Osteocyte (in vitro differentiated cells): ENCODE measurements around the gene MTF2. TPM values are rescaled to one million over a fixed set of nuclear protein-coding genes. Genes with fewer than 3 reads are reported as not detected.

Experiments
- DNase-seq: peaks from one replicate; pipeline ENCODE4 v3.0.0; 2021; ENCODE audit warnings: mixed read lengths; ENCODE audit not compliant: unreplicated experiment; ENCODE audit errors: extremely low spot score
- H3K27ac Mint-ChIP-seq: one replicate; pipeline ENCODE4 v1.8.0; 2021; ENCODE audit warnings: mild to moderate bottlenecking, mixed read lengths; ENCODE audit not compliant: unreplicated experiment
- H3K27me3 Mint-ChIP-seq: one replicate; pipeline ENCODE4 v1.8.0; 2021; ENCODE audit warnings: mixed read lengths; ENCODE audit not compliant: unreplicated experiment
- H3K36me3 Mint-ChIP-seq: one replicate; pipeline ENCODE4 v1.8.0; 2021; ENCODE audit warnings: mixed read lengths; ENCODE audit not compliant: unreplicated experiment
- H3K4me1 Mint-ChIP-seq: one replicate; pipeline ENCODE4 v1.8.0; 2021; ENCODE audit warnings: mixed read lengths; ENCODE audit not compliant: unreplicated experiment
- H3K4me3 Mint-ChIP-seq: one replicate; pipeline ENCODE4 v1.8.0; 2021; ENCODE audit warnings: mild to moderate bottlenecking, moderate library complexity, mixed read lengths; ENCODE audit not compliant: unreplicated experiment
- H3K9me3 Mint-ChIP-seq: one replicate; pipeline ENCODE4 v1.8.0; 2021; ENCODE audit warnings: mixed read lengths; ENCODE audit not compliant: unreplicated experiment
- CTCF ChIP-seq: fragments of 200-600 bp; sonication (generic); IDR thresholded peaks from 2 replicates; pipeline ENCODE4 v1.5.0; 2021; ENCODE audit warnings: antibody characterized with exemption, mild to moderate bottlenecking, moderate library complexity
- total RNA-seq: library from RNA; stranded (reverse); gene quantifications from 2 replicates; pipeline ENCODE4 v1.2.1, GENCODE V29; 2021

The MTF2 gene
- total RNA-seq, 1 donor from 2014 or later = 24.9 TPM

DNA sequence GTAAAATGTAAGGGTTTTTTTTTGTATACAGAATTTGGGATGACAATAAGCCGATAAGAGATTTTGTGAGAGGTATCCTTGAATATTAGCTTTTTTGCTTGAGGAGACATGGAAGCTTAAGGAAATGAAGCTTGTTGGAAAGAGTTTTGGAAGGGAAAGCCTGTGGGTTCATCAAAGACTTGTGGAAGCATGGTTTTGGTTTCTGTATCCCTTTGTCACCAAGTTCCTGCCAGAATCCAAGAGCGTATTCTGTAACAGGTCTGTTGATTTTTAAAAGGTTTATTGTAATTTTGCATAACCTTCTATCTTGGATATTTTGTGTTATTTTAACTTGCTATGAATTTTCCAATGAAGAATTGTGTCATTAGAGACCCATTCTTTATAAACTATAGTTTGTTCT lies 63.1 kb downstream of the MTF2 start:
- DNase-seq = no peak
- TF ChIP-seq CTCF = no peak
- no peaks in the 10 kb centered on the region for H3K9me3 Mint-ChIP-seq
- H3K27me3 Mint-ChIP-seq = no peaks in the 10 kb centered on the region
- H3K36me3 Mint-ChIP-seq = peaks cover 15% of the 10 kb centered on the region
- H3K4me1 Mint-ChIP-seq = peaks cover 2% of the 10 kb centered on the region
- no peak overlapping the region for H3K4me3 Mint-ChIP-seq
- H3K27ac Mint-ChIP-seq = no peak overlapping the region

DNA sequence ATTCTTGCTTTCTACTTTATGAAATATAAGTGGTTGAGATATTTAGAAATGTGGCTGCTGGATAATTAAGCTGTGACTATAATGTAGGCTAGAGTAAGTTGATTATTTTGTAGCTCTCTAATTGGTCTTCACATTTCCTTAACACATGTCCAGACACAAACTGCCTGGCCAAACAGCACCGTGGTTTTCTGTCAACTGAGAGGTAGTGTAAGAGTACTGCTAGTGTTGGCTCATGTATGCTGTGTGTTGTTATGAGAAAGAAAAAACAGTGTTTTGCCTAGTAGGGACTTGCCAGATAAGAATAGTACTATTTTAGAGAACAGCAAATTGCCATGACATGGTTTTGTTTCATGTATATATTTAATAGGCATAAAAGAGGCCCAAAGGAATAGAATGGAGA lies 64.1 kb downstream of the MTF2 start:
- H3K36me3 Mint-ChIP-seq = peaks cover 16% of the 10 kb centered on the region
- no peak for DNase-seq
- no peak overlapping the region for H3K4me3 Mint-ChIP-seq
- no peak for TF ChIP-seq CTCF
- no peaks in the 10 kb centered on the region for H3K27me3 Mint-ChIP-seq
- H3K27ac Mint-ChIP-seq = no peak overlapping the region
- H3K9me3 Mint-ChIP-seq = no peaks in the 10 kb centered on the region
- H3K4me1 Mint-ChIP-seq = peaks cover 2% of the 10 kb centered on the region

GRCh38 chr1:93143769-93144168 lies 64.7 kb downstream of the MTF2 start:
- H3K27ac Mint-ChIP-seq = no peak overlapping the region
- DNase-seq = no peak

DNA sequence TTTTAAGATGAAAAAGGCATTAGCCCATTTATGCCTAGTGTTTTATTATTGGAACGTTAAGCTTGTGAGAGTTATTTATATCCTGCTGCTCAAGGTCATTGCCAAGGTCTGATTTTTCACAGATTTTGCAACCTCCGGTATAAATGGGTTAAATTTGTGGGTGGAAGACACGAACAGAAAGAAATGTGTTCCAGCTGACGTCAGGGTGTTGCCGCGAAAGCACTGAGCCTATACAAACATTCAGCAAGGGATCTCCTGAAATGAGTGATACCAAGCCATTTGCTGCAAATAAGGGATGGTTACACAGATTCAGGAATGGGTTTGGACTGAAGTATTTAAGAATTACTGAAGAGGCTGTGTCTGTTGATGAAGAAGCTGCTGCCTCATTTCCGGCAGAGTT lies 68.9 kb downstream of the MTF2 start:
- H3K4me3 Mint-ChIP-seq = no peak overlapping the region
- TF ChIP-seq CTCF = no peak
- H3K9me3 Mint-ChIP-seq = no peaks in the 10 kb centered on the region
- H3K4me1 Mint-ChIP-seq = no peaks in the 10 kb centered on the region
- H3K27ac Mint-ChIP-seq = no peak overlapping the region
- peaks cover 19% of the 10 kb centered on the region for H3K36me3 Mint-ChIP-seq
- no peaks in the 10 kb centered on the region for H3K27me3 Mint-ChIP-seq
- no peak for DNase-seq

More at GRCh38 chr1:93143769-93144168, 64.7 kb downstream of the MTF2 start:
- Mint-ChIP-seq H3K27me3 (no peaks in the 10 kb centered on the region), H3K4me1 (peaks cover 2% of the 10 kb centered on the region), H3K9me3 (no peaks in the 10 kb centered on the region), H3K36me3 (peaks cover 17% of the 10 kb centered on the region), H3K4me3 (no peak overlapping the region)
- no peak for TF ChIP-seq CTCF

DNA sequence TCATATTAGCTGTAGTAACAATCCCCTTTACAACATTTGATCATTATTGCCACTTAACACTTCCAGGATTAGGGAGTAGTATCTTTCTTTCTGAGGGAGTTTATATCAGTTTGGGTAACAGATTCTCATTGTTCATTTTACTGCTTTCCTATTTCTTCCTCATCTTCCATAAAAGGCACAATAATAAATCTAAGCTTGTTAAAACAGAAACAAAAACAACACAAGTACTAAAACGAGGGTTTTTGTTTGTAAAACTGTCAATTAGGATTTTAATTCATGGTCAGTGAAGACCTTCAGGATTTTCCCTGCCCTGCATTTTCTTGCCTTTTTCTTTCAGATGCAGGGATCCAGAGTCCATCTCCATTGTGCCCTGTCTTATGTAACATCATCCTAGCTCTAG lies 71.6 kb downstream of the MTF2 start:
- Mint-ChIP-seq H3K4me1 (no peaks in the 10 kb centered on the region), H3K9me3 (no peaks in the 10 kb centered on the region), H3K27ac (no peak overlapping the region), H3K4me3 (no peak overlapping the region), H3K36me3 (peaks cover 28% of the 10 kb centered on the region), H3K27me3 (no peaks in the 10 kb centered on the region)
- no peak for DNase-seq
- TF ChIP-seq CTCF = no peak
